Fibroblast of mammary gland (primary cell): ENCODE data around the gene SUPT20HL1.
"Not testable (repeated sequence)": the region's sequence is repeated elsewhere in the genome, so short reads cannot be mapped to it uniquely, and the experiment has no call there.

Experiments used
- DNase-seq: peaks from one replicate; pipeline ENCODE4 v3.0.0-alpha.2; 2010; ENCODE audit warnings: low read depth
- H3K4me3 ChIP-seq: 2 replicates; pipeline ENCODE4 v1.5.1; 2011; ENCODE audit warnings: low read depth, mild to moderate bottlenecking, low read length, moderate library complexity; ENCODE audit not compliant: control insufficient read depth
- CTCF ChIP-seq: conservative IDR thresholded peaks from 2 replicates; pipeline ENCODE4 v1.5.1; 2011; ENCODE audit warnings: low read depth, low read length, inconsistent platforms; ENCODE audit not compliant: control insufficient read depth, insufficient read depth

Gene SUPT20HL1

GRCh38 chrX:24341795-24342194 lies 18.6 kb upstream of the SUPT20HL1 start:
- no peak for TF ChIP-seq CTCF
- DNase-seq, result peak; percentile 64
- no peak overlapping the region for H3K4me3 ChIP-seq

- TF ChIP-seq CTCF, result no peak
- no peak for DNase-seq
- H3K4me3 ChIP-seq, result no peak overlapping the region
Measured at GRCh38 chrX:24343719-24344118, 16.7 kb upstream of the SUPT20HL1 start.

GRCh38 chrX:24347881-24348280 lies 12.6 kb upstream of the SUPT20HL1 start:
- TF ChIP-seq CTCF, result no peak
- DNase-seq, result no peak
- no peak overlapping the region for H3K4me3 ChIP-seq

- no peak overlapping the region for H3K4me3 ChIP-seq
- no peak for TF ChIP-seq CTCF
- DNase-seq, result no peak
Measured at GRCh38 chrX:24350217-24350616, 10.2 kb upstream of the SUPT20HL1 start.

GRCh38 chrX:24355095-24355494 lies 5.3 kb upstream of the SUPT20HL1 start:
- H3K4me3 ChIP-seq, result no peak overlapping the region
- DNase-seq, result no peak
- TF ChIP-seq CTCF, result no peak

GRCh38 chrX:24357106-24357505 lies 3.3 kb upstream of the SUPT20HL1 start:
- TF ChIP-seq CTCF, result no peak
- H3K4me3 ChIP-seq, result no peak overlapping the region
- DNase-seq, result peak; percentile 19

GRCh38 chrX:24362089-24362745 lies 1.8 kb downstream of the SUPT20HL1 start:
- not testable (repeated sequence) for DNase-seq, H3K4me3 ChIP-seq

- H3K4me3 ChIP-seq, DNase-seq: not testable (repeated sequence)
Measured at GRCh38 chrX:24363432-24364181, 3.2 kb downstream of the SUPT20HL1 start.
